Body of pancreas (tissue), 4 donors: ENCODE data around the gene DCDC2. TPM values are rescaled to one million over a fixed set of nuclear protein-coding genes. Genes with fewer than 3 reads are reported as not detected.
"Not testable (repeated sequence)": the region's sequence is repeated elsewhere in the genome, so short reads cannot be mapped to it uniquely, and the experiment has no call there.

Experiments
- ATAC-seq: fragments of 150-250 bp; one replicate; pipeline ENCODE4 v1.9.1; 2016
- DNase-seq, 4 donors: peaks; one replicate each; pipeline ENCODE4 v3.0.0-alpha.2; 2019
- H3K27ac ChIP-seq, 4 donors: fragments of 200-600 bp; sonication (generic); 1 replicate in 3 of 4; 2 replicates in 1 of 4; pipeline versions ENCODE4 v1.5.1 to v1.6.1; 2016 to 2019; ENCODE audit warnings: mild to moderate bottlenecking in 1 of 4, mixed read lengths in 1 of 4, moderate library complexity in 1 of 4
- H3K27me3 ChIP-seq, 2 donors: fragments of 200-600 bp; sonication (generic); one replicate each; pipeline ENCODE4 v1.6.0; 2016; ENCODE audit warnings: mild to moderate bottlenecking in 1 of 2
- H3K36me3 ChIP-seq, 2 donors: fragments of 200-600 bp; sonication (generic); replicated peaks in 1 of 2; 2 replicates each; pipeline ENCODE4 v1.5.1; 2016; ENCODE audit warnings: low read depth in 2 of 2; ENCODE audit not compliant: insufficient read depth in 1 of 2
- H3K4me1 ChIP-seq: fragments of 200-600 bp; sonication (generic); one replicate; pipeline ENCODE4 v1.6.0; 2016
- H3K4me3 ChIP-seq, 2 donors: fragments of 200-600 bp; sonication (generic); 1 replicate in 1 of 2; 2 replicates in 1 of 2; pipeline ENCODE4 v1.5.1; 2016 to 2019
- H3K9me3 ChIP-seq, 3 donors: fragments of 200-600 bp; sonication (generic); 1 replicate in 2 of 3; 2 replicates in 1 of 3; pipeline ENCODE4 v1.5.1; 2016
- CTCF ChIP-seq, 7 experiments: fragments of 450-650 bp in 4 of 7; fragments of 200-600 bp in 3 of 7; sonication (generic) in 3 of 7; IDR thresholded peaks; one replicate each; pipeline ENCODE4 v1.5.1; 2016 to 2019; ENCODE audit warnings: antibody characterized with exemption in 7 of 7
- POLR2A ChIP-seq, 3 donors: fragments of 450-650 bp; IDR thresholded peaks; one replicate each; pipeline ENCODE4 v1.6.1; 2016; ENCODE audit warnings: antibody characterized with exemption in 3 of 3, mild to moderate bottlenecking in 2 of 3
- WGBS, 2 donors: methylation state at CpG; one replicate each; pipeline ENCODE4 v1.1.5; 2017; 5-methylcytosine and 5-hydroxymethylcytosine counted together
- intact Hi-C: fragments of 100-400 bp; cut with DNase I; formaldehyde crosslinking; loops from one replicate; pipeline ENCODE4 v1.15.1; 2023
- total RNA-seq, 2 donors: library from RNA; depleted of rRNA; stranded (reverse); fragments of >200 nt; gene quantifications; one replicate each; pipeline ENCODE4 v1.1.0, GENCODE V29; 2016

Gene DCDC2
- total RNA-seq, 2 donors from 2014 or later: 20.8 to 37.4 TPM

- TF ChIP-seq POLR2A (IDR thresholded peaks at IDR 0.05) (no peak), CTCF (IDR thresholded peaks at IDR 0.05) (no peak)
- intact Hi-C loops: no loop called here
- no peak for DNase-seq
- peaks cover 2% of the 10 kb centered on the region for H3K4me1 ChIP-seq
- H3K9me3 ChIP-seq: no peaks in the 10 kb centered on the region
- no peaks in the 10 kb centered on the region for H3K27me3 ChIP-seq
- H3K4me3 ChIP-seq: no peak overlapping the region
- 55 to 61% methylated on average over 4 of the region's 4 CpGs for WGBS, 2 donors
- H3K27ac ChIP-seq: no peak overlapping the region
- H3K36me3 ChIP-seq: no peaks in the 10 kb centered on the region
- ATAC-seq: no peak
Observed at GRCh38 chr6:24207413-24207812, 150.4 kb downstream of the DCDC2 start.

- Histone ChIP-seq H3K9me3 (no peaks in the 10 kb centered on the region), H3K36me3 (no peaks in the 10 kb centered on the region), H3K27ac (no peak overlapping the region), H3K4me1 (no peaks in the 10 kb centered on the region), H3K4me3 (no peak overlapping the region), H3K27me3 (no peaks in the 10 kb centered on the region)
- no peak for TF ChIP-seq POLR2A (IDR thresholded peaks at IDR 0.05)
- peak; percentile 34 to 63 (median 59) for TF ChIP-seq CTCF (IDR thresholded peaks at IDR 0.05)
- 3 to 8% methylated on average over 4 of the region's 4 CpGs for WGBS, 2 donors
- ATAC-seq: peak; percentile 52
- intact Hi-C loops: no loop called here
- peak in 2 of 4 donors; percentile 6 to 11 for DNase-seq
Observed at GRCh38 chr6:24205020-24205492, 152.8 kb downstream of the DCDC2 start.

GRCh38 chr6:24204113-24204512, 153.7 kb downstream of the DCDC2 start:
- ATAC-seq, H3K36me3 ChIP-seq, H3K27me3 ChIP-seq, H3K27ac ChIP-seq, H3K9me3 ChIP-seq, DNase-seq, intact Hi-C loops, H3K4me3 ChIP-seq, H3K4me1 ChIP-seq: not testable (repeated sequence)
- WGBS, 2 donors: 86 to 90% methylated on average over 3 of the region's 3 CpGs

- TF ChIP-seq POLR2A (IDR thresholded peaks at IDR 0.05) (no peak), CTCF (IDR thresholded peaks at IDR 0.05) (no peak)
- DNase-seq: no peak
- H3K9me3 ChIP-seq: no peaks in the 10 kb centered on the region
- WGBS, 2 donors: 18 to 32% methylated on average over 1 of the region's 1 CpG
- H3K27ac ChIP-seq: no peak overlapping the region
- peaks cover 16% of the 10 kb centered on the region for H3K4me1 ChIP-seq
- ATAC-seq: no peak
- intact Hi-C loops: no loop called here
- H3K4me3 ChIP-seq: no peak overlapping the region
- H3K36me3 ChIP-seq: no peaks in the 10 kb centered on the region
- H3K27me3 ChIP-seq: no peaks in the 10 kb centered on the region
Observed at GRCh38 chr6:24197892-24198291, 160.0 kb downstream of the DCDC2 start.

- H3K4me1 ChIP-seq: peaks cover 16% of the 10 kb centered on the region
- intact Hi-C loops: no loop called here
- H3K36me3 ChIP-seq: no peaks in the 10 kb centered on the region
- H3K4me3 ChIP-seq: no peak overlapping the region
- no peaks in the 10 kb centered on the region for H3K9me3 ChIP-seq
- TF ChIP-seq POLR2A (IDR thresholded peaks at IDR 0.05): no peak
- no peak for TF ChIP-seq CTCF (IDR thresholded peaks at IDR 0.05)
- 83 to 84% methylated on average over 3 of the region's 3 CpGs for WGBS, 2 donors
- no peak overlapping the region for H3K27ac ChIP-seq
- DNase-seq (no peak), ATAC-seq (no peak)
- no peaks in the 10 kb centered on the region for H3K27me3 ChIP-seq
Observed at GRCh38 chr6:24195836-24196597, 161.8 kb downstream of the DCDC2 start.
